Activated T-cell treated with anti-CD3 and anti-CD28 coated beads, Interleukin-2, amount 50 U/mL, for 4 hours (primary cell): ENCODE data around the gene CRIM1. TPM values are rescaled to one million over a fixed set of nuclear protein-coding genes. Genes with fewer than 3 reads are reported as not detected.

ENCODE experiments used
- ATAC-seq, 2 donors: fragments of 200-7000 bp; cut with Tn5 transposase; one replicate each; pipeline ENCODE4 v1.10.0; 2021
- DNase-seq: peaks from one replicate; pipeline ENCODE4 v3.0.0-alpha.2; 2020
- H3K27me3 Mint-ChIP-seq: one replicate; pipeline ENCODE4 v1.8.0; 2021; ENCODE audit warnings: low read depth, mixed read lengths
- H3K36me3 Mint-ChIP-seq: one replicate; pipeline ENCODE4 v1.8.0; 2022; ENCODE audit warnings: mixed read lengths; ENCODE audit not compliant: insufficient read depth
- H3K4me1 Mint-ChIP-seq: one replicate; pipeline ENCODE4 v1.8.0; 2021; ENCODE audit warnings: low read depth, mixed read lengths
- H3K4me3 Mint-ChIP-seq: one replicate; pipeline ENCODE4 v1.8.0; 2021; ENCODE audit warnings: mild to moderate bottlenecking, moderate library complexity, mixed read lengths
- H3K9me3 Mint-ChIP-seq: one replicate; pipeline ENCODE4 v1.8.0; 2021; ENCODE audit warnings: mixed read lengths
- total RNA-seq, 3 donors: library from RNA; stranded (reverse); gene quantifications; one replicate each; pipeline ENCODE4 v1.2.1, GENCODE V29; 2021

CRIM1 gene
- total RNA-seq, 3 donors from 2014 or later, result 17.9 to 23.8 (median 22.9) TPM

GRCh38 chr2:36556842-36557241 is 201.3 kb downstream of the CRIM1 start:
- ATAC-seq (no peak), DNase-seq (no peak)
- Mint-ChIP-seq H3K36me3 (peaks cover 33% of the 10 kb centered on the region), H3K4me3 (no peak overlapping the region), H3K9me3 (no peaks in the 10 kb centered on the region), H3K27me3 (no peaks in the 10 kb centered on the region), H3K4me1 (no peaks in the 10 kb centered on the region)

DNA sequence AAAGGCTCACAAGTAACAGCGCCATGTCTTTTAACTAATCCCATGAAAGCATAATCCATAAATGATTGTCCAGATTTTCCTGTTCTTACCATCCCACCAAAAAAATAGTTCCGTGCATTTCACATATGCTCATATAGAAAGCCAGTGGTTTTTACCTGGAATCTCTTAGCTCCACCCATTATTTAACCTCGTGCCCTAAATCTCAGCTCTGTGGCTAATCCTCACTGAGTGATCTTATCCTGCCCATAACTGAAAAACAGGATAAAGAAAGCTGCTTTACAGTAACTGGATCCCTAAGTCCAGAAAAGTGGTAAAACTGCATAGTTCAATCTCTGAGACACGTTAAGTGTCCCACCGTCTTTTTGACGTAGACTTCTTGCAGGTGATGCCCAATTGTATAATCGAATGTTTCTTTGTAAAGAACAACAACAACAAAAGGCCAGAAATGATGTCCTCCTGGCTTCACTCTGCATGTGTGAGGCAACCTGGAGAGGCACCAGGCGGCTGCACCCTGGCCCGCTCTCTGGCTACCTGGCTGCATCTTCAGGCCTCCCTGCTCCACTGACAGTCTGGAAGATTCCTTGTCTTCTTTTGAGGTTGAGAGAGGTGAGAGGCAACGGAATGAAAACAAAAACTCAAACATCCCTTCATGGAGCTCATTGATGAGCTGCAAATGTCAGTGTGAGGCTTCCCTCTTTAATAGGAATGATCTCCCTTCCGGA is 203.8 kb downstream of the CRIM1 start:
- ATAC-seq (no peak), DNase-seq (no peak)
- no peaks in the 10 kb centered on the region for H3K27me3 Mint-ChIP-seq
- no peaks in the 10 kb centered on the region for H3K9me3 Mint-ChIP-seq
- H3K36me3 Mint-ChIP-seq, result peaks cover 29% of the 10 kb centered on the region
- H3K4me3 Mint-ChIP-seq, result no peak overlapping the region
- peaks cover 2% of the 10 kb centered on the region for H3K4me1 Mint-ChIP-seq

DNA sequence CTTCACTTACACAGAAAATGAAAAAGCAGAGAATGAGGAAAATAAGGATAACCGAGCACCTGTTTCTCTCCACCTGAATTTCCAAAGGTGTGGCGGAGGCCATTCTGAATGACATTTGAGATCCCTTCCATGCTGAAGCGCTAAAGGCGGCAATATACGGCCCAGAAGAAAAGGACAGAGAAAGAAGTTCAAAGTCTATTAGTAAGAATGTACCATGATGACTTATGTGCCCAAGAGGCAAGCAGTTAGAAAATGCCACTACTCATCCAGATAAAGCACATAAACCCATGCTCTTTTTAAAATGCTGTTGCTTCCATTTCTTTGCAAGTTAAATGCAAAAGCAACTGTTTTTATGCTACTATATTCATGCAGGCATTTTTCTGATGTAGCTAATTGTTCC is 205.1 kb downstream of the CRIM1 start:
- H3K4me1 Mint-ChIP-seq, result peaks cover 5% of the 10 kb centered on the region
- no peak for ATAC-seq
- H3K36me3 Mint-ChIP-seq, result peaks cover 33% of the 10 kb centered on the region
- no peaks in the 10 kb centered on the region for H3K27me3 Mint-ChIP-seq
- DNase-seq, result no peak
- no peak overlapping the region for H3K4me3 Mint-ChIP-seq
- no peaks in the 10 kb centered on the region for H3K9me3 Mint-ChIP-seq

DNA sequence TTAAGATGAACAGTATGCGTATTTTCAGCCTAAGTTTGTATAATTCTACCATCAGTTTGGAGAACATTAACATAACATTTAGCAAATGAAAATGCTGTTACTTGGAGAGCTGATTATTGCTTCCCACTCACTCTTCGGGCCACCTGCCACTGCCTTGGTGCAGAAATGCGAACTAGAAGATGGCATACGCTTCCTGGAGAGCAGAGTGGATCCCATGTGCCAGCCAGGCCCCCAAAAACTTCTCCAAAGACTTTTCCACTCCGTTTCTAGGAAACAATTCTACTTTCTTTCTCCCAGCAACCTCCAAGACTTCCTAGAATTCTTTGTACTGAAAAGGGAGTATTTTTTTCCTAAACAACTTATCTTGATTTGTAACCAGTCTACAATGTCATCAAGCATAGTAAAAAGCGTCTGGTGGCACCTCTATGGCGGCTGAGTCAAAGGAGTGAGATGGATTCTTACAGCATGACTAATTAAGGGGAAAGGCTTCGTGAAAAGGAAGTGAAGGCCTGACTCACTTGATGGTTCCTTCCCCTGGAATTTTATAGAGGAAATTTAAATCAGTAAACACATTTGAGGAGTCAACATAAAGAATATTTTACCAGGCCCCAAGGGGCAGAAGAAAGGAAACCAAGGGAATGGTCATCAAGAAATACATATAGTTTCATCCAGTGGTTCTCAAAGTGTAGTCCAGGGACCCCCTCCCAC is 205.8 kb downstream of the CRIM1 start:
- Mint-ChIP-seq H3K36me3 (peaks cover 30% of the 10 kb centered on the region), H3K4me1 (peaks cover 5% of the 10 kb centered on the region), H3K4me3 (no peak overlapping the region), H3K27me3 (no peaks in the 10 kb centered on the region), H3K9me3 (no peaks in the 10 kb centered on the region)
- ATAC-seq (no peak), DNase-seq (no peak)

DNA sequence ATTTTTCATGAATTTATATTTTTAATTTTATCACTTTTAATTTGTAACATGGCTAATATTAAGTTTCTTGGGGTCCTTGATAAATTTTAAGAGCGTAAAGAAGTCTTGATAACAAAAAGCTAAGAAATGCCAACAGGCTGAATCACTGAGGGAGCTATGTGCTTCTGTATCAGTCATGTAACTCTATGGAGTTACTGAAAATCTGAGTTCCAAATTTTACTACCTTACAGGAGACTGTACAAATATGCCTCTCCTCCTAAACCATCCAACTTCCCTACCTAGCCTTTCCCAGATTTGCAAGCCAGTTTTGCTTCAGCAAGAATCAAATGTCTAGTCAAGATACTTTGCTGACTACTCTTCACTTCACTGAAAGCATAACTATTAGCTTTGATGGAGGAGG is 206.7 kb downstream of the CRIM1 start:
- no peaks in the 10 kb centered on the region for H3K27me3 Mint-ChIP-seq
- ATAC-seq, result no peak
- peaks cover 5% of the 10 kb centered on the region for H3K4me1 Mint-ChIP-seq
- no peaks in the 10 kb centered on the region for H3K9me3 Mint-ChIP-seq
- peaks cover 36% of the 10 kb centered on the region for H3K36me3 Mint-ChIP-seq
- DNase-seq, result no peak
- H3K4me3 Mint-ChIP-seq, result no peak overlapping the region

- Mint-ChIP-seq H3K36me3 (peaks cover 41% of the 10 kb centered on the region), H3K4me1 (peaks cover 5% of the 10 kb centered on the region), H3K4me3 (no peak overlapping the region), H3K27me3 (no peaks in the 10 kb centered on the region), H3K9me3 (no peaks in the 10 kb centered on the region)
- DNase-seq (no peak), ATAC-seq (no peak)
These were observed 207.5 kb downstream of the CRIM1 start for GRCh38 chr2:36562973-36563532.

- peaks cover 5% of the 10 kb centered on the region for H3K4me1 Mint-ChIP-seq
- DNase-seq (no peak), ATAC-seq (no peak)
- no peak overlapping the region for H3K4me3 Mint-ChIP-seq
- no peaks in the 10 kb centered on the region for H3K9me3 Mint-ChIP-seq
- no peaks in the 10 kb centered on the region for H3K27me3 Mint-ChIP-seq
- peaks cover 38% of the 10 kb centered on the region for H3K36me3 Mint-ChIP-seq
These were observed 208.9 kb downstream of the CRIM1 start for GRCh38 chr2:36564377-36564930.

DNA sequence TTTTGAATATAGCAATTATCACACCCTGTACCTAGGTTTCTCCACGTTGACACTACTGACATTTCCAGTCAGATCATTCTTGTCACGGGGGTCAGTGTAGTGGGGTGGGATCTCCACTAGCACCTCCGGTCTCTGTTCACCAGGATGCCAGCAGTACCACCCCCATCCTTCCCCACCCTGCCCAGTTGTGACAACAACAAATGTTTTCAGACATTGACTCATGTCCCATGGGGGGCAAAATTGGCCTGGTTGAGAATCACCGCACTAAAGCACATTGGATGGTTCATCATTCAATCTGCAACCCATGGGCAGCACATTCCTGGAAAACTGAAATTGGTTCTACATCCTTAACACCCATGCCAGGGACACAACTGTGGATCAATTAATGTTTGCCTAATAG is 210.1 kb downstream of the CRIM1 start:
- peaks cover 33% of the 10 kb centered on the region for H3K36me3 Mint-ChIP-seq
- ATAC-seq (no peak), DNase-seq (no peak)
- no peaks in the 10 kb centered on the region for H3K27me3 Mint-ChIP-seq
- peaks cover 5% of the 10 kb centered on the region for H3K4me1 Mint-ChIP-seq
- no peak overlapping the region for H3K4me3 Mint-ChIP-seq
- no peaks in the 10 kb centered on the region for H3K9me3 Mint-ChIP-seq

- H3K36me3 Mint-ChIP-seq, result peaks cover 35% of the 10 kb centered on the region
- ATAC-seq (no peak), DNase-seq (no peak)
- H3K27me3 Mint-ChIP-seq, result no peaks in the 10 kb centered on the region
- H3K9me3 Mint-ChIP-seq, result no peaks in the 10 kb centered on the region
- H3K4me3 Mint-ChIP-seq, result no peak overlapping the region
- peaks cover 5% of the 10 kb centered on the region for H3K4me1 Mint-ChIP-seq
These were observed 211.3 kb downstream of the CRIM1 start for GRCh38 chr2:36566887-36567286.

GRCh38 chr2:36567711-36568408 is 212.3 kb downstream of the CRIM1 start:
- ATAC-seq, result no peak

DNA sequence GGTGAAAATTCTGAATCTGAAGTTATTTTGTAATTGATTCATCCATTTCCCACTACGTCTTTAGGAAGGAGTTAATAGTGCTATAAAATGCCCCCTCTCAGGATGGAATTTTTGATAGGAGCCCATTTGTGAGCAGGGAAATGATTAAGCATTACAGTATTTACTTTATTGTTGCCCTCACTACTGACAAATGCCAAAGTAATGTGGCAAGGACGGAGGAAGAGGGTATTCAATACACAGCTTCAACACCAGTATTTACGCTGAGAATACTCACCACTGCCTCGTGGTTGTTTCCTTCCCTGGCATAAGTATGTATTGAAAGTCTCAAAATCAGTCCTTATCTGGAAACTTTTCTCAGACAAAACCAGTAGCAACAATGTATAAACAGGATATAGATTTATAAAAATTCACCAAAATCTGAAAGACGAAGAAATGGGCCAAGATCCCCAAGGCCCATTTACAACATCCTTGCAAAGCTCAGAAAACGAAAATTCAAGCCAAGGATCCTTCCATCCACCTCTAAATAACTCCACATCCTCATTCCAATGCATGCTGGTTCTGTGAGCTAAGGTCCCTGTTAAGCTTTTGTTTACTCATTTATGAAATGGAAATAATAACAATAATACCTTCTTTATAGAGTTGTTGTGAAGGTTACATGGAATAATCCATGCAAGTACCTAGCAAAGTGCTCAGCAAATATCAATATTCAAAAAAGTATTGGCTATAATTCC is 213.1 kb downstream of the CRIM1 start:
- no peaks in the 10 kb centered on the region for H3K27me3 Mint-ChIP-seq
- H3K4me1 Mint-ChIP-seq, result peaks cover 3% of the 10 kb centered on the region
- ATAC-seq (no peak), DNase-seq (no peak)
- H3K36me3 Mint-ChIP-seq, result peaks cover 46% of the 10 kb centered on the region
- H3K4me3 Mint-ChIP-seq, result no peak overlapping the region
- no peaks in the 10 kb centered on the region for H3K9me3 Mint-ChIP-seq

More at GRCh38 chr2:36567711-36568408, 212.3 kb downstream of the CRIM1 start:
- Mint-ChIP-seq H3K36me3 (peaks cover 41% of the 10 kb centered on the region), H3K9me3 (no peaks in the 10 kb centered on the region), H3K4me3 (no peak overlapping the region), H3K4me1 (peaks cover 5% of the 10 kb centered on the region), H3K27me3 (no peaks in the 10 kb centered on the region)
- no peak for DNase-seq

DNA sequence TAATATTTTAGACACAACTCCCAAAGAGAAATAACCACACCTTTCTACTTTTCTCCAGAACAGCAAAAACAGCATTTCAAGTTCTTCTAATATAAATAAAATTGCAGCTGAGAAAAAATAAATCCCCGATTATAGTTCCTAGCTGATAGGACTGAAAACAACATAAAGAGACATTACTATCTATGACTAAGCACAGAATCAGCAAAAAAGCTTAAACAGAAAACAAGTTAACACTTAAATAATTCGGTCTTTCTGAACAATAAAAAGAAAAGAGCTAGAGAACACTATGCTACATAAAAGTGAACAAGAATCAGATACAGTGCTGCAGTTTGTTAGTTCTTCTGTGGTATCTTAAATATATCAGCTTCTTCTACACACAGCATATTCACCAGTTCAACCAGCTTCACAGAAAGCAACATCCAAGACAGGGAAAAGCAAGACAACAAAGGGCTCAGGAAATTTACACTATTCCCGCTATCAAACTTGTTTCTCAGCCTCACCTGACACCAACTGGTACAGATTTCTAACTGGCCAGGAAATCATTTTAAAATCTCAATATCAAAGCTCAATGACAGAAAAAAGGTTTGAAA is 213.8 kb downstream of the CRIM1 start:
- H3K36me3 Mint-ChIP-seq, result peaks cover 47% of the 10 kb centered on the region
- ATAC-seq, result no peak

GRCh38 chr2:36570416-36570815 is 214.8 kb downstream of the CRIM1 start:
- Mint-ChIP-seq H3K27me3 (no peaks in the 10 kb centered on the region), H3K4me3 (no peak overlapping the region), H3K36me3 (peaks cover 45% of the 10 kb centered on the region), H3K9me3 (no peaks in the 10 kb centered on the region), H3K4me1 (no peaks in the 10 kb centered on the region)
- no peak for DNase-seq
- no peak for ATAC-seq

More for the DNA sequence above, 213.8 kb downstream of the CRIM1 start:
- H3K4me1 Mint-ChIP-seq, result peaks cover 3% of the 10 kb centered on the region
- H3K4me3 Mint-ChIP-seq, result no peak overlapping the region
- H3K27me3 Mint-ChIP-seq, result no peaks in the 10 kb centered on the region
- H3K9me3 Mint-ChIP-seq, result no peaks in the 10 kb centered on the region
- no peak for DNase-seq
